ENCODE measurements around the gene MYO5C.

DNA sequence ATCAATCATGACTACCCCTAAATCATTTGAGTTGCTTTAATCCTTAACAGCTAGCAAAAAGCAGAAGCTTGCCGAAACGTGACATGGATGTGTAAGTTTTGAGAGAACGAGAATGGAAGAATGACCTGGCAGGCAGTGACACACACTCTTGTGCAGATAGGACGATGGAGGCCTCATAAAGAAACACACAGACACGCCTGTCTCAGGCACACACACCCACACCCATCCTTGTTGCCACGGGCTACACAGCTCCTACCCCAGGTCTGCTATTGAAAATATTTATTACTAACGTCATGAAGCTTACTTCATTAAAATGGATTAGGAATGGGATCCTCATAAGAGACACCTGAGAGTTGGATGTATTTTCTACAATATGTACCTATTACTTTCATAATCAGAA lies 8.5 kb downstream of the MYO5C start:
- TF ChIP-seq, protein P1, sequence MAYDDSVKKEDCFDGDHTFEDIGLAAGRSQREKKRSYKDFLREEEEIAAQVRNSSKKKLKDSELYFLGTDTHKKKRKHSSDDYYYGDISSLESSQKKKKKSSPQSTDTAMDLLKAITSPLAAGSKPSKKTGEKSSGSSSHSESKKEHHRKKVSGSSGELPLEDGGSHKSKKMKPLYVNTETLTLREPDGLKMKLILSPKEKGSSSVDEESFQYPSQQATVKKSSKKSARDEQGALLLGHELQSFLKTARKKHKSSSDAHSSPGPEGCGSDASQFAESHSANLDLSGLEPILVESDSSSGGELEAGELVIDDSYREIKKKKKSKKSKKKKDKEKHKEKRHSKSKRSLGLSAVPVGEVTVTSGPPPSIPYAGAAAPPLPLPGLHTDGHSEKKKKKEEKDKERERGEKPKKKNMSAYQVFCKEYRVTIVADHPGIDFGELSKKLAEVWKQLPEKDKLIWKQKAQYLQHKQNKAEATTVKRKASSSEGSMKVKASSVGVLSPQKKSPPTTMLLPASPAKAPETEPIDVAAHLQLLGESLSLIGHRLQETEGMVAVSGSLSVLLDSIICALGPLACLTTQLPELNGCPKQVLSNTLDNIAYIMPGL (CRISPR knock-in tag; IDR thresholded peaks at IDR 0.05; ENCODE audit: borderline replicate concordance in 1 of 2, low read depth in 1 of 2): no peak
- TF ChIP-seq, protein P2, sequence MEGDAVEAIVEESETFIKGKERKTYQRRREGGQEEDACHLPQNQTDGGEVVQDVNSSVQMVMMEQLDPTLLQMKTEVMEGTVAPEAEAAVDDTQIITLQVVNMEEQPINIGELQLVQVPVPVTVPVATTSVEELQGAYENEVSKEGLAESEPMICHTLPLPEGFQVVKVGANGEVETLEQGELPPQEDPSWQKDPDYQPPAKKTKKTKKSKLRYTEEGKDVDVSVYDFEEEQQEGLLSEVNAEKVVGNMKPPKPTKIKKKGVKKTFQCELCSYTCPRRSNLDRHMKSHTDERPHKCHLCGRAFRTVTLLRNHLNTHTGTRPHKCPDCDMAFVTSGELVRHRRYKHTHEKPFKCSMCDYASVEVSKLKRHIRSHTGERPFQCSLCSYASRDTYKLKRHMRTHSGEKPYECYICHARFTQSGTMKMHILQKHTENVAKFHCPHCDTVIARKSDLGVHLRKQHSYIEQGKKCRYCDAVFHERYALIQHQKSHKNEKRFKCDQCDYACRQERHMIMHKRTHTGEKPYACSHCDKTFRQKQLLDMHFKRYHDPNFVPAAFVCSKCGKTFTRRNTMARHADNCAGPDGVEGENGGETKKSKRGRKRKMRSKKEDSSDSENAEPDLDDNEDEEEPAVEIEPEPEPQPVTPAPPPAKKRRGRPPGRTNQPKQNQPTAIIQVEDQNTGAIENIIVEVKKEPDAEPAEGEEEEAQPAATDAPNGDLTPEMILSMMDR (CRISPR knock-in tag; IDR thresholded peaks at IDR 0.05): no peak
- TF ChIP-seq POLR2AphosphoS5 (IDR thresholded peaks at IDR 0.05; ENCODE audit: low read depth, low read length) (no peak), TGIF2 (CRISPR knock-in tag; IDR thresholded peaks at IDR 0.05) (no peak), RAD21 (CRISPR knock-in tag; IDR thresholded peaks at IDR 0.05) (no peak), ELF4 (CRISPR knock-in tag; IDR thresholded peaks at IDR 0.05; ENCODE audit: borderline replicate concordance) (no peak), ZSCAN29 (CRISPR knock-in tag; conservative IDR thresholded peaks at IDR 0.05) (no peak), CEBPB (IDR thresholded peaks at IDR 0.05; ENCODE audit: borderline replicate concordance, low read depth, low read length) (no peak), ARID2 (CRISPR knock-in tag; IDR thresholded peaks at IDR 0.05; ENCODE audit: borderline replicate concordance) (no peak)
